Suprapubic skin (tissue), 4 donors: ENCODE data around the gene ZNF282. TPM values are rescaled to one million over a fixed set of nuclear protein-coding genes. Genes with fewer than 3 reads are reported as not detected.
"Not testable (repeated sequence)": the region's sequence is repeated elsewhere in the genome, so short reads cannot be mapped to it uniquely, and the experiment has no call there.

Source experiments
- DNase-seq, 2 donors: peaks; one replicate each; pipeline ENCODE4 v3.0.0-alpha.2; 2019; ENCODE audit warnings: low spot score in 2 of 2
- H3K27ac ChIP-seq: fragments of 200-600 bp; sonication (generic); one replicate; pipeline ENCODE4 v1.5.1; 2019
- H3K27me3 ChIP-seq: fragments of 200-600 bp; sonication (generic); one replicate; pipeline ENCODE4 v1.5.1; 2019
- H3K36me3 ChIP-seq: fragments of 200-600 bp; sonication (generic); one replicate; pipeline ENCODE4 v1.5.1; 2019
- H3K4me1 ChIP-seq: fragments of 200-600 bp; sonication (generic); one replicate; pipeline ENCODE4 v1.5.1; 2019
- H3K4me3 ChIP-seq: fragments of 200-600 bp; sonication (generic); one replicate; pipeline ENCODE4 v1.5.1; 2019; ENCODE audit warnings: mild to moderate bottlenecking
- H3K9me3 ChIP-seq: fragments of 200-600 bp; sonication (generic); one replicate; pipeline ENCODE4 v1.5.1; 2019
- EP300 ChIP-seq: sonication (generic); formaldehyde crosslinking; IDR thresholded peaks from one replicate; pipeline ENCODE4 v1.6.1; 2017; ENCODE audit warnings: antibody characterized with exemption
- POLR2A ChIP-seq, 2 donors: fragments of 450-650 bp; IDR thresholded peaks; one replicate each; pipeline ENCODE4 v1.6.1; 2017; ENCODE audit warnings: antibody characterized with exemption in 2 of 2, mild to moderate bottlenecking in 2 of 2, moderate library complexity in 2 of 2
- POLR2AphosphoS5 ChIP-seq, 3 donors: sonication (generic); formaldehyde crosslinking; IDR thresholded peaks; one replicate each; pipeline ENCODE4 v1.6.1; 2017; ENCODE audit warnings: antibody characterized with exemption in 3 of 3
- WGBS: methylation state at CpG from one replicate; pipeline ENCODE4 v1.1.5; 2018; 5-methylcytosine and 5-hydroxymethylcytosine counted together
- total RNA-seq, 4 donors: library from RNA; depleted of rRNA; stranded (reverse); fragments of >200 nt; gene quantifications; one replicate each; pipeline ENCODE4 v1.1.0, GENCODE V29; 2016
- TF ChIP-seq, protein P1 (sequence below), 2 donors: fragments of 200-600 bp in 1 of 2; fragments of 450-650 bp in 1 of 2; sonication (generic) in 1 of 2; IDR thresholded peaks; one replicate each; pipeline ENCODE4 v1.5.1; 2016 to 2019; ENCODE audit warnings: antibody characterized with exemption in 2 of 2, mild to moderate bottlenecking in 1 of 2, moderate library complexity in 1 of 2

Gene ZNF282
- total RNA-seq, 4 donors from 2014 or later, result 20.6 to 47.5 (median 29.8) TPM

DNA sequence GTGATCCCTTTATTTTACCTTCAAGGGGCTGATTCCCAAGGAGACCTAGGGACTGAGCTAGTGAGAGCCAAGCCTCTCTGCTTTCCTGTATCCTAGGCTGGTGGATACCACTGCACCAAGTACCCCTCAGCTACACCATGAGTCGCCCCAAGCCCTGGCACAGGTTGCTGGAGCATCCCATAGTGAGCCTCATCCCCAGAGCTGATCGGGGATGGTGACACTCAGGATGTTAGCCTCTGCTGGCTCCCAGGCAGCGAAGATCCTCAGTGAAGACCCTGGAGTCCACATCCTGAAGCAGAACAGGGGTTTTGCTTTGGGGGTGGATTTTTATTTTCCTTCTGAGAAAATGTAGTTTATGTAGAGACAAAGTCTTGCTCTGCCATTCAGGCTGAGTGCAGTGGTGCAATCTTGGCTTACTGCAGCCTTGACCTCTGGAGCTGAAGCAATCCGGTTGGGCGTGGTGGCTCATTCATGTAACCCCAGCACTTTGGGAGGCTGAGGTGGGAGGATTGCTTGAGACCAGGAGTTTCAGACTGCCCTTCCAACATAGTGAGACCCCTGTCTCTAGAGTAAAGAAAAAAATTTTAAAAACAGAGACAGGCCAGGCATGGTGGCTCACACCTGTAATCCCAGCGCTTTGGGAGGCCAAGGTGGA, 31.6 kb downstream of the ZNF282 start:
- H3K4me3 ChIP-seq, result no peak overlapping the region
- no peak for TF ChIP-seq POLR2AphosphoS5 (IDR thresholded peaks at IDR 0.05)
- no peak for TF ChIP-seq POLR2A (IDR thresholded peaks at IDR 0.05)
- TF ChIP-seq, protein P1, sequence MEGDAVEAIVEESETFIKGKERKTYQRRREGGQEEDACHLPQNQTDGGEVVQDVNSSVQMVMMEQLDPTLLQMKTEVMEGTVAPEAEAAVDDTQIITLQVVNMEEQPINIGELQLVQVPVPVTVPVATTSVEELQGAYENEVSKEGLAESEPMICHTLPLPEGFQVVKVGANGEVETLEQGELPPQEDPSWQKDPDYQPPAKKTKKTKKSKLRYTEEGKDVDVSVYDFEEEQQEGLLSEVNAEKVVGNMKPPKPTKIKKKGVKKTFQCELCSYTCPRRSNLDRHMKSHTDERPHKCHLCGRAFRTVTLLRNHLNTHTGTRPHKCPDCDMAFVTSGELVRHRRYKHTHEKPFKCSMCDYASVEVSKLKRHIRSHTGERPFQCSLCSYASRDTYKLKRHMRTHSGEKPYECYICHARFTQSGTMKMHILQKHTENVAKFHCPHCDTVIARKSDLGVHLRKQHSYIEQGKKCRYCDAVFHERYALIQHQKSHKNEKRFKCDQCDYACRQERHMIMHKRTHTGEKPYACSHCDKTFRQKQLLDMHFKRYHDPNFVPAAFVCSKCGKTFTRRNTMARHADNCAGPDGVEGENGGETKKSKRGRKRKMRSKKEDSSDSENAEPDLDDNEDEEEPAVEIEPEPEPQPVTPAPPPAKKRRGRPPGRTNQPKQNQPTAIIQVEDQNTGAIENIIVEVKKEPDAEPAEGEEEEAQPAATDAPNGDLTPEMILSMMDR (IDR thresholded peaks at IDR 0.05), result no peak
- TF ChIP-seq EP300, result no peak
- DNase-seq, result no peak
- H3K4me1 ChIP-seq, result no peaks in the 10 kb centered on the region
- H3K36me3 ChIP-seq, result peaks cover 41% of the 10 kb centered on the region
- no peaks in the 10 kb centered on the region for H3K27me3 ChIP-seq
- H3K9me3 ChIP-seq, result no peaks in the 10 kb centered on the region
- 90% methylated on average over 6 of the region's 6 CpGs for WGBS
- no peak overlapping the region for H3K27ac ChIP-seq

DNA sequence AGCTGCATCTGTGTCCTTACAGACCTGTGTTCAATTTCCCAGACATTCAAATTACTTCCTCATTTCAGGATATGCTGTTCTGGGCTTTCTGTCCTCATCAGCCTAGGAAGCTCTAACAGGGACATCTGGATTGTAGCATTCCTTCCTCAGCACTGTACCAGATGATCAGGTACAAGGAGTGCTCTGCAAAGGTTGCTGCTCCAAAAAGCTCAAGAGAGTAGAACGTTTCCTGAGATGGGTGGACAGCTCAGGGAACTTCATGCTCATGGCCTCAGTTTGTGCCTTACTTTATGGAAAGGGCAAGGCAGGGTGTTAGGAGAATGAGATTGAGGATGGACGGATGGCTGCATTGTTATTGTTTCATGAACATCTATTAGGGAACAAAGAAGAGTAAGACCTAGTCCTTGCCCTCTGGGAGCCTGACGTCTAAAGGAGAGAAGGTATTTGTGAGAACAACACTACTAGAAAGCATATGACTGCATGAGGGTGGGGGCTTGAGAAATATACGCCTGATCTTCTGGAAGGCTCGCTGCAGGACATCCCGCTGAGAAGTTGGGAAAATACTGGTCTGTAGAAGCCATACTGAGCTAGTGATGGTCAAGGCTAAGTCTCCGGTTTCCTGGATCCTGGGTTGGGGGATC, 33.6 kb downstream of the ZNF282 start:
- Histone ChIP-seq H3K36me3 (peaks cover 21% of the 10 kb centered on the region), H3K4me1 (peaks cover 4% of the 10 kb centered on the region), H3K27me3 (no peaks in the 10 kb centered on the region), H3K4me3 (no peak overlapping the region), H3K27ac (no peak overlapping the region), H3K9me3 (no peaks in the 10 kb centered on the region)
- WGBS, result 58% methylated on average over 7 of the region's 7 CpGs
- no peak for DNase-seq
- TF ChIP-seq EP300 (no peak), POLR2A (IDR thresholded peaks at IDR 0.05) (no peak), POLR2AphosphoS5 (IDR thresholded peaks at IDR 0.05) (no peak)
- TF ChIP-seq, protein P1 (IDR thresholded peaks at IDR 0.05), result no peak

DNA sequence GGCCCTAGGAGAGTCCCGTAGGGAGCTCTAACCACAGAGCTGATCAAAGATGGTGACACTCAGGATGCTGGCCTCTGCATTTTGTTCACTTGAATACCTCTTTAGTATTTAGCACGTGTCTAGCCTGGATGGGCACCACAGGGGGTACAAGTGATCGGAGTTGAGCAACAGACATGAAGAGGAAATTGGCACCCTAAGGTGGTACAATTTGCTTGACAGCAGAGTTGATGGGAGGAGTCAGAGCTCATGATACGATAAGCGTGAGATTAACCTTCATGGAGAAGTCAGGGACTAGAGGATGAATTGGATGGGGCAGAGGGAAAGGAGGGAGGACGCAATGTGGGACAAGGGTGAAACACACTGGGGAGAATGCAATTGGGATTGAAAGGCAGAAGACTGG, 34.2 kb downstream of the ZNF282 start:
- no peak for TF ChIP-seq POLR2AphosphoS5 (IDR thresholded peaks at IDR 0.05)
- TF ChIP-seq, protein P1 (IDR thresholded peaks at IDR 0.05), result no peak
- TF ChIP-seq POLR2A (IDR thresholded peaks at IDR 0.05), result no peak
- TF ChIP-seq EP300, result no peak
- no peak overlapping the region for H3K27ac ChIP-seq
- H3K9me3 ChIP-seq, result no peaks in the 10 kb centered on the region
- H3K27me3 ChIP-seq, result no peaks in the 10 kb centered on the region
- 72% methylated on average over 5 of the region's 6 CpGs for WGBS
- no peak overlapping the region for H3K4me3 ChIP-seq
- peaks cover 15% of the 10 kb centered on the region for H3K36me3 ChIP-seq
- no peak for DNase-seq
- peaks cover 4% of the 10 kb centered on the region for H3K4me1 ChIP-seq

DNA sequence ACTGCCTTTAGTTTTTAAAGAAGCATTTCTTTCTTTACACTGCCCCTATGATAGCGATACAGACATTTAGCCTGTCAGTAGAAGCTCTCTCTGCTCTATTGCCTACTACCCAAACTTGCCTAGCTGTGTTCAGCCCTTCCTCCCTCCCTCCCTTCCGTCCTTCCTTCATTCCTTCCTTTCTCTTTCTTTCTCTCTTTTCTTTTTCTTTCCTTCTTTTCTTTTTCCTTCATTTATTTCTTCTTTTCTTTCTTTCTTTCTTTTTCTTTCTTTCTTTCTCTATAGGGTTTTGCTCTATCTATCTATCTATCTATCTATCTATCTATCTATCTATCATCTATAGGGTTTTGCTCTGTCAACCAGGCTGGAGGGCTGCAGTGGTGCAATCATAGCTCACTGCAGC, 37.0 kb downstream of the ZNF282 start:
- TF ChIP-seq, protein P1 (IDR thresholded peaks at IDR 0.05), result no peak
- TF ChIP-seq POLR2A (IDR thresholded peaks at IDR 0.05) (no peak), POLR2AphosphoS5 (IDR thresholded peaks at IDR 0.05) (no peak), EP300 (no peak)
- Histone ChIP-seq H3K36me3 (no peaks in the 10 kb centered on the region), H3K9me3 (no peaks in the 10 kb centered on the region), H3K4me1 (peaks cover 4% of the 10 kb centered on the region), H3K27ac (no peak overlapping the region), H3K27me3 (no peaks in the 10 kb centered on the region), H3K4me3 (no peak overlapping the region)
- WGBS, result 60% methylated on average over 2 of the region's 2 CpGs
- DNase-seq, result no peak

DNA sequence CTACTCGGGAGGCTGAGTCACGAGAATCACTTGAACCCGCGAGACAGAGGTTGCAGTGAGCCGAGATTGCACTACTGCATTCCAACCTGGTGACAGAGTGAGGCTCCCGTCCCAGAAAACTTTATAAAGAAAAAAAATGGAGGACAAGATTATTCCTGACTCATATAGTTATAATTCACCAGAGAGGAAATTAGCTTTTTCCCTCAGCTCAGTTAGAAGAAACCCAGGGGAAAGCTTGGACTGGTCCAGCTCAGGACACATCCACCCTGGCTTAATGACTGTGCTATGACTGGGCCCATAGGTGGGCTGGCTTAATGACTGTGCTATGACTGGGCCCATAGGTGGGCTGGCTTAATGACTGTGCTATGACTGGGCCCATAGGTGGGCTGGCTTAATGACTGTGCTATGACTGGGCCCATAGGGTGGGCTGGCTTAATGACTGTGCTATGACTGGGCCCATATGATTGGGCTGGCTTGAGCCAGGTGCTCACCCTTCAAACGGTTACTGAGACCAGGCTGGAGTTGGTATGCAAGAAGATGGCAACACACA, 38.4 kb downstream of the ZNF282 start:
- not testable (repeated sequence) for H3K4me1 ChIP-seq, H3K27ac ChIP-seq, DNase-seq, H3K27me3 ChIP-seq, H3K36me3 ChIP-seq, H3K4me3 ChIP-seq, H3K9me3 ChIP-seq
- WGBS, result 61% methylated on average over 7 of the region's 7 CpGs
